PC-9 (cell line): ENCODE results near the gene DPPA3.

ENCODE experiments used
- EZH2 ChIP-seq: fragments of 200-600 bp; sonication (generic); IDR thresholded peaks from 2 replicates; pipeline ENCODE4 v1.8.0; 2017; ENCODE audit warnings: antibody characterized with exemption, low read depth
- TF ChIP-seq, protein P1 (sequence below): fragments of 200-600 bp; sonication (generic); conservative IDR thresholded peaks from 2 replicates; pipeline ENCODE4 v1.6.1; 2017; ENCODE audit warnings: mixed run types, antibody characterized with exemption, mild to moderate bottlenecking, moderate library complexity

GRCh38 chr12:7695566-7696197 is 15.6 kb upstream of the DPPA3 start, which contains the start of gene GDF3:
- TF ChIP-seq, protein P1, sequence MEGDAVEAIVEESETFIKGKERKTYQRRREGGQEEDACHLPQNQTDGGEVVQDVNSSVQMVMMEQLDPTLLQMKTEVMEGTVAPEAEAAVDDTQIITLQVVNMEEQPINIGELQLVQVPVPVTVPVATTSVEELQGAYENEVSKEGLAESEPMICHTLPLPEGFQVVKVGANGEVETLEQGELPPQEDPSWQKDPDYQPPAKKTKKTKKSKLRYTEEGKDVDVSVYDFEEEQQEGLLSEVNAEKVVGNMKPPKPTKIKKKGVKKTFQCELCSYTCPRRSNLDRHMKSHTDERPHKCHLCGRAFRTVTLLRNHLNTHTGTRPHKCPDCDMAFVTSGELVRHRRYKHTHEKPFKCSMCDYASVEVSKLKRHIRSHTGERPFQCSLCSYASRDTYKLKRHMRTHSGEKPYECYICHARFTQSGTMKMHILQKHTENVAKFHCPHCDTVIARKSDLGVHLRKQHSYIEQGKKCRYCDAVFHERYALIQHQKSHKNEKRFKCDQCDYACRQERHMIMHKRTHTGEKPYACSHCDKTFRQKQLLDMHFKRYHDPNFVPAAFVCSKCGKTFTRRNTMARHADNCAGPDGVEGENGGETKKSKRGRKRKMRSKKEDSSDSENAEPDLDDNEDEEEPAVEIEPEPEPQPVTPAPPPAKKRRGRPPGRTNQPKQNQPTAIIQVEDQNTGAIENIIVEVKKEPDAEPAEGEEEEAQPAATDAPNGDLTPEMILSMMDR, result no peak
- TF ChIP-seq EZH2, result no peak
